A549 (cell line): ENCODE results near the gene JAZF1. TPM values are rescaled to one million over a fixed set of nuclear protein-coding genes. Genes with fewer than 3 reads are reported as not detected.
A peak's percentile ranks its signal among the peaks of the same experiment; 100 is the strongest.

Source experiments
- ATAC-seq, 2 experiments: fragments of 200-7000 bp in 1 of 2; fragments of >200 bp in 1 of 2; cut with Nextera tagmentation in 1 of 2; cut with Tn5 transposase in 1 of 2; 3 replicates each; pipeline versions ENCODE4 v1.8.0 to v1.9.1; 2018 to 2020; ENCODE audit warnings: mild to moderate bottlenecking in 1 of 2, moderate library complexity in 1 of 2
- CTCF ChIA-PET: fragments of 300-600 bp; sonication (Branson Sonifier 250); formaldehyde crosslinking; extraction: SDS; loops from one replicate; lab custom pipeline; 2021; ENCODE audit warnings: antibody characterized with exemption, inconsistent platforms; lab: Yijun Ruan, JAX
- POLR2A ChIA-PET: fragments of 350-600 bp; formaldehyde crosslinking; extraction: SDS; loops from one replicate; lab custom pipeline; 2021; ENCODE audit warnings: antibody characterized with exemption, inconsistent platforms; lab: Yijun Ruan, JAX
- DNase-seq, 2 experiments: peaks; one replicate each; pipeline versions ENCODE4 v3.0.0 to v3.0.0-alpha.2; 2011 to 2016; ENCODE audit warnings: low read depth in 1 of 2, low spot score in 1 of 2
- FAIRE-seq: peaks from 2 replicates; lab custom pipeline; 2011; peaks lifted over from hg19 to GRCh38; lab: Jason Lieb, UNC
- H3K27ac ChIP-seq, 2 experiments: fragments of >200 bp; sonication (Bioruptor Twin); formaldehyde crosslinking; 3 replicates each; pipeline ENCODE4 v1.5.1; 2016 to 2017
- H3K4me1 ChIP-seq: fragments of >200 bp; sonication (Bioruptor Twin); formaldehyde crosslinking; 3 replicates; pipeline ENCODE4 v1.6.1; 2016
- H3K4me2 ChIP-seq: fragments of >200 bp; sonication (Bioruptor Twin); formaldehyde crosslinking; 3 replicates; pipeline ENCODE4 v1.6.1; 2016
- H3K4me3 ChIP-seq: fragments of >200 bp; sonication (Bioruptor Twin); formaldehyde crosslinking; 3 replicates; pipeline ENCODE4 v1.5.1; 2016
- H3K9me3 ChIP-seq: fragments of >200 bp; sonication (Bioruptor Twin); formaldehyde crosslinking; 3 replicates; pipeline ENCODE4 v1.6.1; 2016
- BHLHE40 ChIP-seq: IDR thresholded peaks from 2 replicates; pipeline ENCODE4 v1.6.1; 2012; ENCODE audit warnings: low read depth, low read length, inconsistent platforms
- CBX2 ChIP-seq: fragments of 200-600 bp; sonication (generic); IDR thresholded peaks from 2 replicates; pipeline ENCODE4 v1.6.1; 2016; ENCODE audit warnings: low read depth, mild to moderate bottlenecking, borderline replicate concordance
- CBX8 ChIP-seq: fragments of 200-600 bp; sonication (generic); IDR thresholded peaks from 2 replicates; pipeline ENCODE4 v1.6.1; 2016
- CHD2 ChIP-seq: fragments of 150-350 bp; IDR thresholded peaks from 2 replicates; pipeline ENCODE4 v1.6.1; 2014; ENCODE audit warnings: low read length; ENCODE audit not compliant: partially characterized antibody
- CHD4 ChIP-seq: fragments of 200-600 bp; sonication (generic); IDR thresholded peaks from 2 replicates; pipeline ENCODE4 v1.6.1; 2016; ENCODE audit warnings: antibody characterized with exemption, mild to moderate bottlenecking, borderline replicate concordance
- EHF ChIP-seq: fragments of 250-450 bp; sonication (Bioruptor Pico); IDR thresholded peaks from 2 replicates; pipeline ENCODE4 v1.5.0; 2020; ENCODE audit warnings: mild to moderate bottlenecking
- EHMT2 ChIP-seq: fragments of 200-600 bp; sonication (generic); IDR thresholded peaks from 2 replicates; pipeline ENCODE4 v1.6.1; 2016; ENCODE audit warnings: antibody characterized with exemption, low read depth, mild to moderate bottlenecking, moderate library complexity
- ESRRA ChIP-seq: fragments of 150-350 bp; IDR thresholded peaks from 2 replicates; pipeline ENCODE4 v1.6.1; 2014; ENCODE audit warnings: mild to moderate bottlenecking, low read length, borderline replicate concordance
- FOXS1 ChIP-seq: fragments of 250-450 bp; sonication (Bioruptor Pico); IDR thresholded peaks from 2 replicates; pipeline ENCODE4 v1.5.0; 2020; ENCODE audit warnings: mild to moderate bottlenecking, moderate library complexity
- GATA3 ChIP-seq: IDR thresholded peaks from 2 replicates; pipeline ENCODE4 v1.6.1; 2012; ENCODE audit warnings: borderline replicate concordance
- HDAC2 ChIP-seq: fragments of 200-600 bp; sonication (generic); IDR thresholded peaks from 2 replicates; pipeline ENCODE4 v1.6.1; 2016
- HOXA7 ChIP-seq: fragments of 250-450 bp; sonication (Bioruptor Pico); IDR thresholded peaks from 2 replicates; pipeline ENCODE4 v1.5.0; 2020; ENCODE audit warnings: mild to moderate bottlenecking, moderate library complexity
- HOXB5 ChIP-seq: fragments of 250-450 bp; sonication (Bioruptor Pico); IDR thresholded peaks from 2 replicates; pipeline ENCODE4 v1.5.0; 2020; ENCODE audit warnings: mild to moderate bottlenecking, moderate library complexity
- JUN ChIP-seq, 2 experiments: fragments of >200 bp; sonication (Bioruptor Twin); formaldehyde crosslinking; IDR thresholded peaks; 2 replicates in 1 of 2; 3 replicates in 1 of 2; pipeline ENCODE4 v1.6.1; 2016 to 2017
- KDM1A ChIP-seq: fragments of 200-600 bp; sonication (generic); IDR thresholded peaks from 2 replicates; pipeline ENCODE4 v1.6.1; 2016; ENCODE audit warnings: low read depth, mild to moderate bottlenecking
- KDM5A ChIP-seq: fragments of 200-600 bp; sonication (generic); IDR thresholded peaks from 2 replicates; pipeline ENCODE4 v1.6.1; 2016; ENCODE audit warnings: antibody characterized with exemption, mild to moderate bottlenecking
- MAZ ChIP-seq: fragments of 150-350 bp; IDR thresholded peaks from 2 replicates; pipeline ENCODE4 v1.6.1; 2014; ENCODE audit warnings: antibody characterized with exemption, low read depth, low read length, borderline replicate concordance
- MYC ChIP-seq: IDR thresholded peaks from 2 replicates; pipeline ENCODE4 v1.6.1; 2012; ENCODE audit warnings: mild to moderate bottlenecking, inconsistent platforms, low read length, improper control_type of control experiment, borderline replicate concordance
- NPAS2 ChIP-seq: fragments of 250-450 bp; sonication (Bioruptor Pico); IDR thresholded peaks from 2 replicates; pipeline ENCODE4 v1.8.0; 2022; ENCODE audit warnings: mild to moderate bottlenecking, moderate library complexity, borderline replicate concordance
- NR3C1 ChIP-seq: fragments of >200 bp; sonication (Bioruptor Twin); formaldehyde crosslinking; IDR thresholded peaks from 3 replicates; pipeline ENCODE4 v1.6.1; 2017
- PHF8 ChIP-seq: fragments of 200-600 bp; sonication (generic); IDR thresholded peaks from 2 replicates; pipeline ENCODE4 v1.6.1; 2016; ENCODE audit warnings: low read depth, mild to moderate bottlenecking, antibody characterized with exemption, moderate library complexity, borderline replicate concordance
- POLR2A ChIP-seq: IDR thresholded peaks from 2 replicates; pipeline ENCODE4 v1.6.1; 2012; ENCODE audit warnings: mild to moderate bottlenecking, low read length
- POLR2AphosphoS2 ChIP-seq: conservative IDR thresholded peaks from 2 replicates; pipeline ENCODE4 v1.6.1; 2012; ENCODE audit warnings: low read length, improper control_type of control experiment, inconsistent platforms
- RCOR1 ChIP-seq: fragments of 150-350 bp; IDR thresholded peaks from 2 replicates; pipeline ENCODE4 v1.6.1; 2014; ENCODE audit warnings: antibody characterized with exemption, low read length, low read depth
- SREBF2 ChIP-seq: fragments of 450-650 bp; IDR thresholded peaks from 2 replicates; pipeline ENCODE4 v1.6.1; 2014; ENCODE audit warnings: mild to moderate bottlenecking, moderate library complexity
- TP53 ChIP-seq: fragments of 250-450 bp; sonication (Bioruptor Pico); IDR thresholded peaks from 2 replicates; pipeline ENCODE4 v1.5.0; 2021; ENCODE audit warnings: mild to moderate bottlenecking, moderate library complexity
- ZC3H11A ChIP-seq: fragments of 450-650 bp; IDR thresholded peaks from 2 replicates; pipeline ENCODE4 v1.6.1; 2014; ENCODE audit warnings: antibody characterized with exemption, mild to moderate bottlenecking
- ZFP36 ChIP-seq: fragments of 450-650 bp; IDR thresholded peaks from 2 replicates; pipeline ENCODE4 v1.6.1; 2014; ENCODE audit warnings: borderline replicate concordance; ENCODE audit not compliant: partially characterized antibody
- ZNF302 ChIP-seq: fragments of 250-450 bp; sonication (Bioruptor Pico); IDR thresholded peaks from 2 replicates; pipeline ENCODE4 v1.9.0; 2021; ENCODE audit warnings: inconsistent platforms, mild to moderate bottlenecking, moderate library complexity
- WGBS: methylation state at CpG from one replicate; pipeline ENCODE4 v1.1.6; 2017; ENCODE audit errors: missing lambda C conversion rate; 5-methylcytosine and 5-hydroxymethylcytosine counted together
- polyA plus RNA-seq, 4 experiments: library from polyadenylated mRNA; depleted of rRNA in 3 of 4; stranded (reverse); fragments of >200 nt; fragmentation: RNase III in 1 of 4; extraction: RNeasy Plus Mini Kit Qiagen cat#74134 plus additional on column Dnase treatment in 1 of 4; gene quantifications; 2 replicates in 3 of 4; 3 replicates in 1 of 4; pipeline ENCODE4 v1.2.3, GENCODE V29; 2011 to 2017
- TF ChIP-seq, protein P1 (sequence below): IDR thresholded peaks from 2 replicates; pipeline ENCODE4 v1.6.1; 2012
- TF ChIP-seq, protein P2 (sequence below): fragments of 150-350 bp; IDR thresholded peaks from 2 replicates; pipeline ENCODE4 v1.6.1; 2014; ENCODE audit warnings: low read depth, mild to moderate bottlenecking, low read length

Gene JAZF1
- polyA plus RNA-seq, 2 of the 4 experiments (the other 2 are of a cell fraction): 1.9 to 2.8 TPM

DNA sequence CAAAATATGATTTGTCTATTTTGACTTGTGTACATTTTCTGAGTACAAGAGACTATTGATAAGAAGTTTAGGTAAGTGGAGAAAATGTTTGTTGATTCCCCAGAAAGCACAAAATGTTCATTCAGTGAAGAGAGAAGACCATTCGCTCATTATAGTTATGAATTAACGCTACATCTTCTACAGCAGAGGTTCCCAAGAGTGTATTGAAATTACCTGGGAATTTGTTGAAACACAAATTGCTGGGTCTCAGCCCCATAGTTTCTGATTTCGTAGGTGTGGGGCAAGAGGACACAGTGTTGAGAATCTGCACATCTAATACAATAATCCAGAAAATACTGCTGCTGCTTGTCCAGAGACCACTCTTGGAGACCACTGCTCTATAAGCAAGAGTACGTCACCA lies 24.2 kb downstream of the JAZF1 start:
- no peak for DNase-seq
- peak overlapping the region; percentile 42; the same call in 2 of the 3 replicates for H3K4me2 ChIP-seq
- WGBS: 91% methylated on average over 4 of the region's 4 CpGs
- no peaks in the 10 kb centered on the region for H3K9me3 ChIP-seq
- no peak for ATAC-seq
- POLR2A ChIA-PET: no interaction called here
- H3K4me3 ChIP-seq: no peak overlapping the region
- FAIRE-seq: no peak
- H3K4me1 ChIP-seq: peaks cover 16% of the 10 kb centered on the region
- H3K27ac ChIP-seq: 0 out of 6 replicates have a peak overlapping the region, but pooled peaks of 1 of the 2 experiments have one; percentile 21
- no peak for TF ChIP-seq ZC3H11A
- TF ChIP-seq TP53: no peak
- TF ChIP-seq NPAS2 (CRISPR knock-in tag): no peak
- no peak for TF ChIP-seq FOXS1 (CRISPR knock-in tag)
- TF ChIP-seq EHMT2: no peak
- no peak for TF ChIP-seq KDM1A
- no peak for TF ChIP-seq CHD4
- TF ChIP-seq ESRRA: no peak
- TF ChIP-seq ZNF302: no peak
- TF ChIP-seq PHF8: no peak
- TF ChIP-seq, protein P1, sequence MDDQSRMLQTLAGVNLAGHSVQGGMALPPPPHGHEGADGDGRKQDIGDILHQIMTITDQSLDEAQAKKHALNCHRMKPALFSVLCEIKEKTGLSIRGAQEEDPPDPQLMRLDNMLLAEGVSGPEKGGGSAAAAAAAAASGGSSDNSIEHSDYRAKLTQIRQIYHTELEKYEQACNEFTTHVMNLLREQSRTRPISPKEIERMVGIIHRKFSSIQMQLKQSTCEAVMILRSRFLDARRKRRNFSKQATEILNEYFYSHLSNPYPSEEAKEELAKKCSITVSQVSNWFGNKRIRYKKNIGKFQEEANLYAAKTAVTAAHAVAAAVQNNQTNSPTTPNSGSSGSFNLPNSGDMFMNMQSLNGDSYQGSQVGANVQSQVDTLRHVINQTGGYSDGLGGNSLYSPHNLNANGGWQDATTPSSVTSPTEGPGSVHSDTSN: no peak
- TF ChIP-seq, protein P2, sequence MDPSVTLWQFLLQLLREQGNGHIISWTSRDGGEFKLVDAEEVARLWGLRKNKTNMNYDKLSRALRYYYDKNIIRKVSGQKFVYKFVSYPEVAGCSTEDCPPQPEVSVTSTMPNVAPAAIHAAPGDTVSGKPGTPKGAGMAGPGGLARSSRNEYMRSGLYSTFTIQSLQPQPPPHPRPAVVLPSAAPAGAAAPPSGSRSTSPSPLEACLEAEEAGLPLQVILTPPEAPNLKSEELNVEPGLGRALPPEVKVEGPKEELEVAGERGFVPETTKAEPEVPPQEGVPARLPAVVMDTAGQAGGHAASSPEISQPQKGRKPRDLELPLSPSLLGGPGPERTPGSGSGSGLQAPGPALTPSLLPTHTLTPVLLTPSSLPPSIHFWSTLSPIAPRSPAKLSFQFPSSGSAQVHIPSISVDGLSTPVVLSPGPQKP: no peak
- no peak for TF ChIP-seq CBX2
- TF ChIP-seq CBX8: no peak
- TF ChIP-seq MAZ: no peak
- TF ChIP-seq, all 56 proteins: peak for 0
- CTCF ChIA-PET: no interaction called here

DNA sequence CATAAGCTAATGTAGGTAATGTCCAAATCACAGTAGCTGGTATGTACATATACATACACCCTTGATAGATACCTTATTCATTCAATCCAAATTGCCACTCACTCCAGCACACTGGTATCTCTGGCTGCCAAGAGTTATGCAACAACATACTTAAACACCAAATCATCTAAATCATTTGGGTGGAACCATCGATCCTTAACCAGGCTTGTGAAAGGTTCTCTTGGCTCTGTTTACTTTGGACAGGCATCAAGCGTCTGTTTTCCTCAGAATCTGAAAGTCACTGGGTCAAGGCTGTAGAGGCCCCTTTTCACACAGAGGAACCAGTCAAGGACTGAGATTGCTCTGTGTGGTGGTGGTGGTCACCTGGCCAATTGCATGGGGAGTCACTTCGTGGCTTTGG lies 24.6 kb downstream of the JAZF1 start:
- H3K4me3 ChIP-seq: no peak overlapping the region
- WGBS: 43% methylated on average over 3 of the region's 3 CpGs
- peak overlapping the region; percentile 42; the same call in 2 of the 3 replicates for H3K4me2 ChIP-seq
- H3K9me3 ChIP-seq: no peaks in the 10 kb centered on the region
- no peak for DNase-seq
- no peak for ATAC-seq
- FAIRE-seq: no peak
- ChIA-PET POLR2A (no interaction called here), CTCF (no interaction called here)
- 0 out of 6 replicates have a peak overlapping the region, but pooled peaks of 1 of the 2 experiments have one; percentile 21 for H3K27ac ChIP-seq
- peaks cover 16% of the 10 kb centered on the region for H3K4me1 ChIP-seq
- no peak for TF ChIP-seq ZNF302
- TF ChIP-seq ESRRA: no peak
- no peak for TF ChIP-seq SREBF2
- no peak for TF ChIP-seq POLR2A
- no peak for TF ChIP-seq EHF
- no peak for TF ChIP-seq JUN (IDR thresholded peaks at IDR 0.05)
- no peak for TF ChIP-seq HOXB5 (CRISPR knock-in tag)
- TF ChIP-seq NPAS2 (CRISPR knock-in tag): no peak
- no peak for TF ChIP-seq CHD2
- TF ChIP-seq RCOR1: no peak
- TF ChIP-seq ZFP36: no peak
- TF ChIP-seq HOXA7 (CRISPR knock-in tag): no peak
- no peak for TF ChIP-seq HDAC2
- TF ChIP-seq NR3C1: no peak
- TF ChIP-seq KDM5A: no peak
- no peak for TF ChIP-seq CBX2
- no peak for TF ChIP-seq POLR2AphosphoS2
- TF ChIP-seq BHLHE40: no peak
- no peak for TF ChIP-seq GATA3
- no peak for TF ChIP-seq MYC
